ENCODE data around the gene VPS18.

Gene VPS18

DNA sequence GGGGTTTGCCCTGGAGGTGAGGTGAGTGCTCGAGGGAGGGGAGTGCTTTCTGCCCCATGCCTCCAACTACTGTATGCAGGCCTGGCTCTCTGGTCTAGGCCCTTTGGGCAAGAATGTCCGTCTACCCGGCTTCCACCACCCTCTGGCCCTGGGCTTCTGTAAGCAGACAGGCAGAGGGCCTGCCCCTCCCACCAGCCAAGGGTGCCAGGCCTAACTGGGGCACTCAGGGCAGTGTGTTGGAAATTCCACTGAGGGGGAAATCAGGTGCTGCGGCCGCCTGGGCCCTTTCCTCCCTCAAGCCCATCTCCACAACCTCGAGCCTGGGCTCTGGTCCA lies 44.3 kb downstream of the VPS18 start:
- DNase-seq, result no peak

DNA sequence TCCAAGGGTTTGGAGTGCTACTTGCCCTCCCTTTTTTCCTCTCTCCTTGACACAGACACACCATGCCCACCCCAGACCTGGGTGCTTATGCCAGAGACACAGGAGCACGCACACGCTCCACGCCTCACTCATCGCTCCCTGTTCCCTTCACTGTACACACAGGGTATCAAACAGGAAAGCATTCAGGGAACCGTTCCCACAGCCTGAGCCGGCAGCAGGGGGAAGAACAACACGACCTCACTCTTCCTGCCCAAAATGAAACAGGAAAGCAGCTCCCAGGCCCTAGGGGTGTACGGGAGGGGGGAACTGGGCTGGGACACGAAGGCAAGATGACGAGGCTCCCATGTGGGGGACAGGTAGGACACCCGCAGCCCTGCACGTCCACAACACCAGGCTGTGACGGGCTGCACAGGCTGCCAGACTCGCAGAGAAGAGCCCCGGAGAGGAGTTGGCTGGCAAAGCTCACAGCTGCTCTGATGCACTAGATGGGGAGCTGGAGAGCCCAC lies 46.1 kb downstream of the VPS18 start:
- no peak for DNase-seq

DNA sequence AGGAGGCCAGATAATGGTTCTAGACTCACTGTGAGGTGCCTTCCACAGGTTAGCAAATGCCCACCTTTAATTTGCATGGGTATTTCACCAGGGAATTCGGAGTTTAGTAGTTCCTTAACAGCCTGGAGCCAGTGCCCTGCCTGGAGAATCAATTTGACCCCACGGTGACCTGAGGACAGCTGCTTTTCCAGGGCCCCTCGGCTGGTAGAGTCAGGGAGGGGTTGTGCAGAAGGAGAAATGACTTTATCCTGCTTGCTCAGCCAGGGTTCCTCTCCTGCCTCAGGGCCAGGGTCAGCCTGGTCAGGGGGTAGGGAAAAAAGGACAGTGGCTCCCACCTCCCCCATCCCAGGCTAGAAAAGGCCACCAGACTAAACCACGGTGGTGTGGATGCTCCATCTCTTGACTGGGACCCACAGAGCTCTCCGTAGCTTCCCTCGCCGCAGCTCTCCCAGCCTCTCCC lies 46.8 kb downstream of the VPS18 start:
- DNase-seq, result no peak

DNA sequence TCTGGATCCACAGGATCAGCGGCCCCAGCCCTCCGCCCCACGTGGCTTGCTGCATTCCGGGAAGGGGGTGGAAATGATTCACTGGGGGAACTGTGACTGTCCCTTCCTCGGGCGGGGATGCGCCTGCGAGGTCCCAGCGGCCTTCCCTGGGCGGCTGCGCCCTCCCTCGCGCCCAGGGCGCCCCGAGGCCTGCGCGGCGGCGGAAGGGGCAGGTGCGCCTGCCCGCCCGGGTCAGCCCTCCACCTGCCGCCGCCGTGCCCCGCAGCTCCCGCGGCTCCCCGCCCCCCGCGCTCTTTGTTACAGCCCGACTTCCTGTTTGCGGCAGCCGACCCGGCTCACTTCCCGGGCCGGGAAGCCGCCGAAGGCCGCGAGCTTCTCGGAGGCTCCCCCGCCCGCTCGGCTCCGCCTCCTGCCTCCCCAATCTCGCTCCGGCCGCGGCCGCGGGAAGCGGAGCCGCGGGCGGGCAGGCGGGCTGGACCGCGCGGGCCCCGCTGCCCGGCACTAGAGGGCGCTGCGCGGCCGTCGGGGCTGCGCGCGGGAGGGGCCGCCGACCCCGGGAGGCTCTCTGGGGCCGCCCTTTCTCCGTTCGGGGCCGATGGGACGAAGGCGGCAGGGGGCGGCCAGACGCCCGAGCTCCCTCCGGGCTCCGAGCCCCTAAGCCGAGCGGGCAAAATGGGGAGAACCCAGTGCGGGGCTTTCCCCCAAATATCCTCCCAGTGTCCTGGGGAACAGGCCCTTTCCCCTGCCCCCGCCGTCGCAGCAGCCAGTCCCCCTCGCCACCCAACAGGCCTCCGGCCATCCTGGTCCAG lies 47.5 kb downstream of the VPS18 start:
- DNase-seq, result peak; percentile 61

DNA sequence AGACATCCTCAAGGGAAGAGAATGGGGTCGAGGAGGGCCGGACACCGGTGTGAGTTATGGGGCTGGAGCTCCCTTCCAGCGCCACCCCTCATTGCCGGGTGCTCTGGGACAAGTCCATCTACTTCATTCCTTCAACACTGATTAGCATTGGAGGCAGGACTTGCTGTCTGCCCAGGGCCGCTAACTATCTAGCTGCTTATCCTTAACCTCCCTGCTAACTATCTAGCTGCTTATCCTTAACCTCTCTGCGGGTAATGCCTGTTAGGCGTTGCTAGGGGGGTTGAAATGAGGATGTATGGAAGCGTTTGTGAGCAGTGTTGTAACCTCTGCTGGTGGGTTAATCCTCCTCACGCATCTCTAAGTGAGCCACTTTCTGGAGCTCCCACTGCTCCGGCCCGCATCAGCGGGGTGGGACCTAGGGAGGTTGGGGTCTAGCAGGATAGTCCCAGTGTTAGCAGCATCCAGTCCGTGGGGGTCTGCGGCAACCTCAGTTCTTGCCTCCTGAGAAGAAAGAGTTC lies 48.1 kb downstream of the VPS18 start:
- no peak for DNase-seq

DNA sequence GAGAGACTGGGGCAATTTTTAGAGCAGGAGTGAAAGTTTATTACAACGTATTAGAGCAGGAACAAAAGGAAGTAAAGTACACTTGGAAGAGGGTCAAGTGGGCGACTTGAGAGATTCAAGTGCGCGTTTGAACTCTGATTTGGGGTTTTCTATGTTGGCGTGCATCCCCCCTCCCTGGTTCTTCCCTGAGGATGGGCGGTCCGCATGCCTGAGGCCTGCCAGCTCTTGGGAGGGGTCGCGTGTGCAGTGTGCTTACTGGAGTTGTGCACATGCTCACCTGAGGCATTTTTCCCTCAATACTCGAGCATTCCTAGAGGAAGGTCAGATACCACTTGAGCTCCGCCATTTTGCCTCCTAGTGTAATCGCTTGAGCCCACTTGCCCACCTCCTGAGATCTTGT lies 48.6 kb downstream of the VPS18 start:
- DNase-seq, result no peak

DNA sequence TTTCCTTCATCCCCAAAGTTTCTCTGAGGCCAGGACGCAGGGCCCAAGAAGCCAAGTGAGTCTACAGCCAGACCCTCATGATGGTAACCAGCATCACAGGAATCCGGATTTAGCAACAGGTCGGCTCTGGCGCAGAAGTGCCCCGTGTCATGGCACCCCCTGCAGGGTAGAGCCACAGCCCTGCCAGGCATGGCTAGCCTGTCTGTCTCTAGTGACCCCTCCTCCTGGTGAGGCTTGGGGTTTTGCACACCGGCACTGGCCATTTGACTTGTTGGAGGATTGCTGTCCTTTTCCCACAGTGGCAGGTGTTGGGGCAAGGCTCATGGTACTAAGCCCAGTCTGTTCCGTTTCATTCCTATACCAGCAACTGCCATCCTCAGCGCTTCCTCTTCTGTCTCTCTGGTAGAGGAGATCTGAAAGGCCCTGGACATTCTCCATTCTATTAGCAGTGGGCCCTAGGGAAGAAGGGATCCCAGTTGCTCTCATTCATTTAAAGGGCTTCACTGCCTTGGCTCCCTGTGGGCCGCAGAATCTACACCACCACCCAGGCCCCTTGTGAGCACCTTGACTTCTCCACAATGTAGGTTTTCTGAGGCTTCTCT lies 49.6 kb downstream of the VPS18 start:
- no peak for DNase-seq

DNA sequence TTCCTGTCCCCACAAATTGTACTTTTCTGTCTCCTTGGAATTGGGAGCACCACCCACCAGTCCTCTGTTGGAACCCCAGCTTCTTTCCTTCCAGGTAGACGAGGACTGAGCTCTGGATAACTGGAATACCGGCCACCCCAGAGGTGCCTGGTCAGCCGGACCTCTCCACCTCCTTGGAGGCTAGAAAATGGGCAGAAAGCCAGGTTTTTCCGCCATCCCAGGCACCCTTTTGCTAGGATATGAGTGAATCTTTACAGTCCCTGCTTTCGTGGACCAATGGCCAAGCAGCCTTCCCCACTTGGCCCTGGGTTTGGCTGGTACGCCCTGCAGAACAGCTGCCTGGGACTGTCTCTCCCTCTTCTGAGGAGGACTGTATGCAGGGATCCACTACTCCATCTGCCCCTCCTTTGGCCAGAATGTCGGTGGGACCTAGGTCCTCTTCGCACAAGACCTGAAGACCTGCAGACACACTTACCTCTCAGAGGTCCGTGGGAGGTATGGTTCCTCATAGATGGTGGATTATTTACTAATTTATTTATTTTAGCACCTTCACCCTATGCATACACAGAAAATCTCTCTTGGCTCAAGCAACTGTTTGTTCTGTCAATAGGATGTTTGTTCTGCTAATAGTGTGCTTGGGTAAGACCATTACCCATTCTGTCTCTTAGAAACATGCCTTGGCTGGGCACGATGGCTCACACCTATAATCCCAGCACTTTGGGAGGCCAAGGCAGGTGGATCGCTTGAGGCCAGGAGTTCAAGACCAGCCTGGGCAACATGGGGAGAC lies 50.5 kb downstream of the VPS18 start:
- DNase-seq, result no peak

DNA sequence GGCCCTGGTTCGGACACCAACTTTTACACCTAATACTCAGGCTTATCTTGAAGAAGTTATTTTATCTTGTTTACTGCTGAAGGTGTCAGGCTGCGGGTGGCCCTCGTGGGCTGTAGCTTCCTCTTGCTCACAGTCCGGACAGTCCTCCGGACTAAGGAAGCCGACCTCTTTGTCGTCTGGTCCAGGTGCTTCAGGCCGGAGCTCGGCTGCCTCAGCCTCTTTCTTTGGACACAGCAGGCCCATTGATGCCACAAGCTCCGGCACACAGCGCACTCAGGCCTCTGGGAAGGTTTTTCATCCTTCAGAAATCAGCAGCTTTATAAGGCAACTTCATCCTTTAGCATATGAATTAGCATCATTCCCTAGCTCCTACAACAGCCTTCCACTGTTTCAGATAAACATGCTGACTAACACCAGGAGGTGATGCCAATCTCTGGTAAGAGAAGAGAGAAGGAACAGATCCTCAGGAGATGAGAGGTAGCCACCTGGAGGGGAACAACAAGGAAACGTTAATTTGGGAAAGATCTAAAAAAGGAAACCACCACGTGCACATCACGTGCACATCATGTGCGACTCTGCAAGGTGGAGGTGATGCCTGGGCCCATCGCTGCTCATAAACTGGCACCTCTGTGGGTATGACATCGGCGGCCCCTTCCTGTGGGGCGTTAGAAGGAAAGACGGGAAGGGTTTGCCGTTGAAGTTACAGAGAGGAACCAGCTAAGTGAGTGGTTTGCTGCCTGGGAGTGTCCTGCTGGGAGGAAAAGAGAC lies 54.6 kb downstream of the VPS18 start:
- DNase-seq, result no peak

DNA sequence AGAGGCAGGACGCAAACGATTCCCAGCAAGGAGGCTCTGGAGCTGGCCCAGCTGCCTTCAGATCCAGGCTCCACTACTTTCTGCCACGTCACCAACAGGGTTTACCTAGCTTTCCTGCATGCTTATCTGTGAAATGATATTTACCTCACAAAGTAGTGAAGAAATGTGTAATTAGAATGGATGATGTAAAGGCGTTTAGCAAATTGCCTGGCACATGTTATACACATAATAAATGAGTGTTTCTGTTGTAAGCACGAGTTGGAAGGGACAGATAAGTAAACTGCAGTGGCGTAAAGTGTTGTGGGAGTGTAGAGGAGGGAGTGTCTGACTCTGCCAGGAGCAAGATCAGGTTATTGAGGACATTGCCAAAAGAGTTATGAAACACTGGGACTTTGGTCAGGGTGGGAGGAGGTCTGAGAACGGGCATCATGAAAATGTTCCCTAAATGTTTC lies 55.5 kb downstream of the VPS18 start:
- DNase-seq, result no peak

DNA sequence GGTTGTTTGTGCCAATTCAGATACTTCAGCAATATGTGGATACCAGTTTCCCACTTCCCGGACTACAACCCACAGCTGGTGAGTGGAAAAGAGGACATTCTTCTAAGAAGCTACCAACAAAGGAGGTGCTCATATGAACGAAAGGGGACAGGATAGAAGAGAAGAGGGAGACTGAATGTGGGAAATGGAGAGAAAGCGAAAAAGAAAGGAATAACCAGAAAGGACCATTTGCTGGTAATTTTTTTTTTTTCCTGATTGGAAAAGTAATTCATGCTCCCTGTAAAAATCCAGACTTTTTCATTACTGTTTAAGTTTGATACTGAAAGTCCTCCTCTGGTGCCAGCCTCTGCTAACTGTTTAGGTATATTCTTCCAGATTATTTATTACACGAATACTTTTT lies 57.5 kb downstream of the VPS18 start:
- DNase-seq, result no peak

DNA sequence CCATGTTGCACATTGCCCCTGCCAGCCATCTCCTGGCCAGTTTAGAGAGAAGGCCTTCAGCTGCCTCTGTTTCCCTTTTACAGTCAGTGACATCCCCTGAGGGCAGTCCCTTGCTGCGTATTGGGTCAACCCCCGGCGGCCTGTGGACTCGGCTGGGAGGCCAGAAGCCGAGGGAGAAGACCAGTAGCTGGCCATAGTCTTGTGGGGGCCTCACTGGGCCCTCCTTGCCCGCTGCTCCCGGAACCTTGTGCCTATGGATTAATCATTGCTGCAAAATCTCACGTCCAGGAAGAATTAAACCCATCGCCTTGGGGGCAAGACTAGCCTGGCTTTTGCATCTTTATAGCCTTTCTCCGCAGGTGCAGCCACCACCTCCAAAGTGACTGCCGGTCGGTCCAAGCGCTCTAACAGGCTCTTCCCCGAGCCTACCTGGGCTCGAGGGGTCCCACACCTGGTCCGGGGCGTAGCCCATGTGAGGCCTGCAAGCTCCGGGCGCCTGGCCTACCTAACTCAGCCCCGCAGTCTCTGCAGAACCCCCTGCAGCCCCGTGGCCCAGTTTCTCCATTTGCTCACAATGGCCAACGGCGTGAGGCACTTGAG lies 58.2 kb downstream of the VPS18 start:
- DNase-seq, result no peak

DNA sequence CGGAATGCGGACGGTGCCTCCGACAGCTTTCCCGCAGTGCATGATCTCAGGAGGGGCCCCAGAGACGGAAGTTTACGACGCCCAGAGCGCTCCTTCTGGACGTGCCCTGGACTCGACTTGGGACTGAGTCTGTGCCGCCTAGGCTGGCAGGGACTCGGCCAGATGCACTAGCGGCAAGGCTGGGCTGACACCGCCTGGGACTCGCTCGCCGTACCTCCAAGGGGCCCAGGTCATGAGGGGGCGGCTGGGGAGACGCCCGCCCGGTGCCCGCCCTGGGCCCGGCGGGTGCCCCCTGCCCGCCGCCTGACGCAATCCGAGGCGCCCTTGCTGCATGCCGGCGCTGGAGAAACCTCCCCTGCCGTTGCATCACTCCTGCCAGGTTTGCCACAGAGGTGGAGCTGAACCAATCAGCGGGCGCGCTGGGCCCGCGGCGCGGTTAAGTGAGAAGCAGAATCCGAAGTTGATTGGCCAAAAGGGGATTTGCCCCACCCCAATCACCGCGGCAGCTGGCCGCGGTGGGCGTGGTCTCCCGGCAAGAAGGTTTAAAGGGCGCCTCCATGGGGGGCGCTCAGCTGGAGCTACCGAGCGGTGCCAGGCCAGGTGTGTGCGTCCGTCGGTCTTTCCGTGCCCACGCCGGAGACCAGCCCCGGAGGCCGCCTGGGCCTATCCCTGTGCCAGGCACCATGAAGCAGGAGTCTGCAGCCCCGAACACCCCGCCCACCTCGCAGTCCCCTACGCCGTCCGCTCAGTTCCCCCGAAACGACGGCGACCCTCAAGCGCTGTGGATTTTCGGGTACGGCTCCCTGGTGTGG lies 58.9 kb downstream of the VPS18 start, which contains the start of gene CHAC1:
CHAC1 (plus strand) TSS at position 571 of the 812 bp plus-strand sequence; CDS start at position 684, 113 bp downstream.
- peak; percentile 89 for DNase-seq
